Activated CD4-positive, alpha-beta T cell treated with anti-CD3 and anti-CD28 coated beads, Interleukin-2, Interleukin-4, amounts not matched to agents 100 ng/mL and 50 ng/mL, durations not matched to agents 16 hours and 8 hours (primary cell): Measurements from ENCODE around the gene KCNC1.

Source experiments
- DNase-seq: peaks from one replicate; pipeline ENCODE4 v3.0.0-alpha.2; 2020; ENCODE audit warnings: low spot score

The KCNC1 gene

DNA sequence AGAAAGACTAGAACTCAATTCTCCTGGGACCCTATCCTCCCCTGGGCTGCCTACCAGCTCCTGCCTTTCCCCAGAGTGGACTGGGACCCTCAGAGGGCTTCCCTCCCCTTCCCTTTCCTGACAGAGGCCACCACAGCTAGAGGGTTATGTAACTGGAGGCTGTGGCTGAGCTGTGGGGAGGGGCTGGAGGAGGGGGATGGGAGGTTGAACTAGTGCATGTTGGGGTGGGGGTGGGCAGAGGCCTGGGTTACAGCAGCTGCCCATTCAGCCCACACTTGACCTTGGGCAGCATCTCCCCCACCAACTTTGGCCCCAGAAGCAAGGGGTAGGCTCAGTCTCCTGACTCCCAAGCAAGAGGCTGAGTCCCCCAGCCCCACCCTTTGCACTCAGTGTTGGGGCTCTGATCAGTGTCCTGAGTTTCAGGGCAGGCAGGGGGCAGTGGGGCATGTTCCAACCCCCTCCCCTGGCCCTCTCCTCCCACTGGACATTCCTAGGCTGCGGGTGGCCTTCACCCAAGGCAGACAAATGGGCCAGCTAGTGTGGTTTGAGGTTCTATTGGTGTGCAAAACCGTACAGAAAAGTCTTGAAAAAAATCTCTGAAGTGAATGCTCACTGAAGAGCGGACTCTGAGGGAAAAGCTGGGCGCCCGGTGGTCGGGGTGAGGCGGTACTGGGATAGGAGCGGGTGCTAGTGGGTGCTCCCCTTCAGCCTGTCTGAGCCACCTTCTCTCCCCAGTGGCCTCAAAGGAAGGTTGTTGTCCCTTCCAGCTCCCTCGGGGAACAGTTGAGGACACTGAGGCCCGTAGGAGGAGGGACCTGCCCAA, 3.8 kb downstream of the KCNC1 start:
- no peak for DNase-seq

DNA sequence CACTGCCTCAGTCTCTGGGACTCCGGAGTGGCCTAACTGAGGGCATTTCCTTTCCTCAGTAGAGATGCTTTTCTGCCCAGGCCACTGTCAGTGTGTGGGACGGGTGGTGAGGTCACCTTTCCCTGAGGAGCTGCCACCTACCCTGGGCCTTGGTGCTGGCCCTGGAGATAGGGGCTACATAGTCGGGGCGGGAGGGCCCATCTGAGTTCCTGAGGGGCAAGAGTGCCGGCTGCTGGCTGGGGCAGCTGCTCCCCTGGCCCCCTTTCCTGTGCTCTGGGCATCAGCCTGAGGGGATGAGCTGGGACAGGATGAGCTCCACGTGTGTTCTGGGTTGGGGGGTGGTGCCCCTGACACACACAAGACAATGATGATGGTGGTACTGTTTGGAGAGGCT, 5.4 kb downstream of the KCNC1 start:
- no peak for DNase-seq

DNA sequence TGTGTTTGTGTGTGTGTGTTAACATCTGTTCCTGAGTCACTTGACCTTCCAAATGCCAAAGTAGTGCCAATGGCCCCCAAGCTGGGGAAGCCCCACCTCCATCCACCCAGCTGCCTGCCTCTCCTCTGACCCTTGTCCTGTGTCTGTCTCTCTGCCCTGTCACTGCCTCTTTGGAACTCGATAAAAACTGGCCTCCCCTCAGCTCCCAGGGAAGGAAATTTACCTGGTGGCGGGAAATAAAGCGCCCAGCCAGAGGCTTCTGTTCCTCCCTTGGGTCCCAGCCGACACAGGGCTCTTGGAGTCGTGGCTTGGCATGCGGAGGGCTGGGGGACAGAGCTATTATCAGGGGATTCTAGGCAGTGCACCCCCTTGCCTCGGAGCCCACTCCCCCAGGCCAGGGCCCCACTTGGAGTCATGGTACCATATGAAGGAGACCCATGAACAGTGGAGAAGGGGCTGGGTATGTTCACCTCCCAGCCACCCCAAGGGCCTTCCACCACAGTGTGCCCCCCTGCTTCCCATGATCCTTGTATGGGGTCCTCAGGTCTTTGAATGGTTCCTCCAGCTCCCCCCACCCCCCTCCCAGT, 6.2 kb downstream of the KCNC1 start:
- DNase-seq = no peak

DNA sequence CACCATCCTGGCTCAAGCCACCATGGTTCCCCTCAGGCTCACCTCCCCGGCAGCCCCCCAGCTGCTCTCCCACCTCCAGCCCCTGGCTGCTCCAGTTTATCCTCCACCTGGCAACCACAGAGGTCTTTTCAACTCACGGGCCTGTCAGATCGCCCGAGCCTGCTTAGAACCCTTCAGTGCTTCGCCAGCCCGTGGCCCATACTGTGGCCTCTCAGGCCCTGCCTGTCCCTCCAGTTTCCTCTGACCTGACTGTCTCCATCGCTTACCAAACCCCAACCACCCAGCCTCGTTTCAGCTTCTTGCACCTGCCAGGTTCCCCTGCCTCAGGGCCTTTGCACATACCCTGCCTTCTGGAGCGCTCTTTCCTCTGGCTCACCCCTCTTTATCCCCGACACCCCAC, 6.9 kb downstream of the KCNC1 start:
- no peak for DNase-seq

DNA sequence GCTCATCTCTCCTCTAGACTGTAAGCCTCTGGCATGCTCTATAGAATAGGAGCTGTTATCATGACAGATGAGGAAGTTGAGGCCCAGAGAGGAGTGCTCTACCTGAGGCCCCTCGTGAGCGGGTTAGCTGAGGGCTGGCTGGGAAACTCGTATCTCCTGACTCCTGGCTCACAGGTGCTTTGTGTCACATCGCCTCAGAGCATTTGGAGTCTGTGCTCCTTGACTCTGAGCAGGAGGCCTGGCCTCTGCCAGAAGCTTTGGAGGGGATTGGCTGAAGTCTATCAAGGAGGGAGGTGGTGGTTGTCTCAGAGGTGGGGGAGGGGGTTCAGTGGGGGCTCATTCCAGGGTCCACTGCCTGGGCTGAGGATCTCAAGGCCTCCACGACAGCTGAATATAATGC, 7.4 kb downstream of the KCNC1 start:
- no peak for DNase-seq

DNA sequence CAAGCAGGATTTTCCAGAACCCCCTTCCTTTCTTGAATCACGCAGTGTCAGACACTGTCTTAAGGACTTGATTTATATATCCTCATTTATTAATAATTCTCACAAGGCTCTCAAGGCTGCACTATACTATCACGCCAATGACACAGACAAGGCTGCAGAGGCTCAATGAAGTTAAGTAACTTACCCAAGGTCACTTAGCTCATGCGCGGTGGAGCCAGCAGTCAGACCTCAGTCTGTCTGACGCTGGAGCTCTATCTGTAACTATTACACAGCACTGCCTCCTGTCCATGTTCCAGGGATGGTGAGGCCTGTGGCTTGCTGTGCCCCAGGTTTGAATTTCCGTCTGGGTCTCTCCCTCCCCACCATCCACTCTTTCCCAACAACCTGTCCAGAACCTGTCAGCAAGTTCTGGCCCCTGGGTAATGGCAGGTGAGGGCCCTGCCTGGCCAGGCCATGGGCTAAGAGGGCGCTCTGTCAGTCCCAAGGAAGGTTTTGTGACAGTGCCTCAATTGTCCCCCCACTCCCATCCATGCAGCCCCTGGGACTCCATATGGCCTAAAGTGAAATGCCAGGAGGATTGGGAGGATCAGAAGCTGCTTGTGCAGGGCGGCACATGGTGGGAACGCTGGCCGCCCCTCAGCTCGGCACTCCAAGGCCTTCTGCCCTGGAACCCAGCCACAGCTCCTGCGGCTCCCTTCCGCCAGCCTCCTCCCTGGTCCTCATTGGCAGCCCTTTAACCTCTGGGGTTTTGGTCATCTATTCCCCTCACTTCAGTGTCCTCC, 8.6 kb downstream of the KCNC1 start:
- DNase-seq = no peak

DNA sequence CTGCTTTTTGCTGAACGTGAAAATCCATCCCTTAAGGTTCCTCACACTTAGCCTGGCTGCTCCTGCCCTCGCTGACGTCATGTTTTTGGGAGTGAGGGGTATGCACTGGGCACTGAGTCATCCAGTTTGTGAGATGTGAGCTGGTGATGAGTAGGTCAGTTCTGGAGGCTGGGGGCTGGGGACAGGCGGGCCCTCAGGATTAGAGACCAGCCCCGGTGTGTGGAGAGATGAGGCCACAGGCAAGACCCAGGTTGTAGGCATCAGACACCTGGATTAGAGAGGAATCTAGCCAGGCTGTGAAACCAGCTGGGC, 9.2 kb downstream of the KCNC1 start:
- no peak for DNase-seq

DNA sequence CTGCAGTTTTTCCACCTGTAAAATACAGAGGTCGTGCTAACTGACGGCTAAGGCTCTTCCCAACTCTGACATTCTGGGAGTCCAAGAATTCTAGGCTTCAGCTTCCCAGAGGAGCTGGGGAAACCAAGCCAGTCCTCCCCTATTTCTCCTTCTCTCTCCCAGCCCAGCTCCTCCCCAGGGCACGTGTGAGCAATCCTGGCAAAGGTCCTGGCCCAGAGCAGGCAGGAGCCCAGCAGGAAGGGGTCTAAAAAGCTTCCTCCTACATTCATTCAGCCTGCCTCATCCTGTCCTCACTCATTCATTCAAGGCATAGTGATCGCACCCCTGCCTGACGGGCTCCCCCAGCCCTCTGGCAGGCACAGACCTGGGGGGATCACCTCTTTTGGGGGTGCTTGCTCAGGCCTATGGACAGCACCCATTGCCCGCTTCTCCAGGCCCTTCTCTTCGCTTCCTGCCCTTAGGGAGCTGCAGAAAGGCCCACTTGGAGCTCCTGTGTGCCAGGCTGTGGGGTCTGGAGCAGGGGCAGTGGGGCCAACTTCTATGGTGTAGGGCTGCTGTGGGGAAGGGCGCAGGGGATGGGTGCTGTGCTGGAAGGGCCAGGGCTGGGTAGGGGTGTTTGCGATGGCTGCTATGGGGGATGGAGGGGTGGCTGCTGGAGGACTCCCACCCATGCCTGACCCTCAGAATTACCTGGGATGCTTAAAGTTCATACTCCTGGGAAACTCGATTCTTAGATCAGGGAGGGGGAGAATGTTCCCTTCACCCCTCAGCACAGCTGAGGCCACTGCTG, 9.8 kb downstream of the KCNC1 start:
- no peak for DNase-seq

DNA sequence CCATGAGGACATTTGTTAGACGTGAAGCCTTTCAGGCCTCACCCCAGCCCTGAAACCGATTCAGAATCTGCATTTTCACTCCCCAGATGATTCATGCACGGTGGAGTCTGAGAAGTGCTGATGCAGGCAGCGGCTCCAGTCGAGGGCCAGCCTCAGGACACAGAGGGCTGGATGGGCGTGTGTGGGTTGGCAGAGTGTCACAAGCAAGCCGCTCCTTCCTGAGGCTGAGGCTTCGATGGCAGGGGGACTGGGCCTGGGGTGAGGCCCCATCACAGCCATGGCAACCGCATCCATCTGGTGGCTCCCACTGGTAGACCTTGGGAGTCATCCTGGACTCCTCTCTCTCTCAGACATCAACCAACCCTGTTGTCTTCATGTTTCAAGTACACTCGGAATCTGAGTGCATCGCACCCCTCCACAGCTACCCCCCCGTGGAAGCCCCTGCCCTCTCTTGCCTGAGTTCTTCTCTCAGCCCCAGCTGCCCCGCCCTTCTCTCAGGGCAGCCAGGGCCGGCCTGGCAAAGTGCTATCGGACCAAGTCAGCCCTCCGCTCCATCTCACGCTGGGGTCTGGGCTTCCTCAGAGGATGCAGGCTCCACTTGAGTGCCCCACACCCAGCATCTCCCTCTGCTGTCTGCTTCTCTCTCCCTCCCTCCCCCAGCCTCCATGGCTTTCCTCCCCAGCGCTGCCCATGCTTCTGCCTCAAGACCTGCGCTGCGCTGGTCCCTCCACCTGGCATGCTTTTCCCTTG, 10.6 kb downstream of the KCNC1 start:
- no peak for DNase-seq

DNA sequence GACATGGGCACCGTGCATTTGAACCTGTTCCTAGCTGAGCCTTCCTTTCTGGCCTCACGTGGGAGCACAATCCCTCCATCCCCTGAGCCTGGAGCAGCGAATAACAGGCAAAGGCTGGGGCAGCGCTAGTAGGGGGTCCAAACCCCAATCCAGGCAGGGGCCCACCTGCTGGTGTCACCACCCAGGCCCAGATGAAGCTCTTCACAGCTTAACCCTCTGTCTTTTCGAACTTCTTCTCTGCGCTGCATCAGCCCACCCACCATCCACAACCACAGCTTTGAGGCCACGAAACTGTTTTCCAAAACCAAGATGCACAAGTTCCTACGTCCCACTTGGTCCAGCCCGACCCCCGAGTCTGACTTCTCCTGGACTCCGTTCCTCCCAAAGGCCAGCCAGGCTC, 11.5 kb downstream of the KCNC1 start:
- DNase-seq = no peak

DNA sequence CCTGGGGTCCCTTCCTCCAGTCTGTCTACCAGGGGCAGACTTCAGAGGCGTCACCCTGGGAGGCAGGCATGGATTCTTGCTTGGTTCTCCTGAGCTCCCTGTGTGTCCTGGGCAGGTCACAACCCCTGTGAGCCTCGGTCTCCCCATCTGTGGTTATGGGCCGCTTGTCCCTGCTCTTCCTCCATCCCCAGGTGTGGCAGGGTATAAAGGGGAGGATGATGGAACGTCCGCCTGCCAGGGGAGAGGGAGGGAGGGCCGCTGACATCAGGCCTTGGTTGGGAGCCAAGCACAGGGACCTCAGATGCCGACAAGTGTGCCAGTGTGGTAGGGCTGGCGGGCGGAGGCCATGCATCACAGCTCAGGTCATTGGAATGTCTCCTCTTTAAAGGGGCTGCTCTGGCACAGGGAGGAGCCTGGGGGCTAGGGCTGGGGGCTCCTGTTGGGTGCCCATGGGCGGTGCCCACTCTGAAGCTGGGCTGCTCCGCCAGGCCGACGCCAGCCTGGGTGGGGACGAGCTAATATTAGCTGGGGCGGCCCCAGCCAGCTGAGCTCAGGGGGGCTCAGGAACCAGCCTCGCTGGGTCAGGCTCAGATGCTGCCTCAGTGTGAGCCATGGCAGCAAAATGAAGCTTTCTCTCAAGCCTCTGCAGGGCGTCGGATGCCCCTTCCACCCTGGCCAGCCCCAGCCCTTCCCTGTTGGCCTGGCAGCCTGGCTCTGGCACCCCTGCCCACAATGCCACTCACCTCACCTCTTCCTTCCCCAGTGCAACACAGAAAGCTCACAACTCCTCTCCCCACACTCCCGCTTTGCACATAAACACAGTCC, 12.8 kb downstream of the KCNC1 start:
- DNase-seq = no peak

DNA sequence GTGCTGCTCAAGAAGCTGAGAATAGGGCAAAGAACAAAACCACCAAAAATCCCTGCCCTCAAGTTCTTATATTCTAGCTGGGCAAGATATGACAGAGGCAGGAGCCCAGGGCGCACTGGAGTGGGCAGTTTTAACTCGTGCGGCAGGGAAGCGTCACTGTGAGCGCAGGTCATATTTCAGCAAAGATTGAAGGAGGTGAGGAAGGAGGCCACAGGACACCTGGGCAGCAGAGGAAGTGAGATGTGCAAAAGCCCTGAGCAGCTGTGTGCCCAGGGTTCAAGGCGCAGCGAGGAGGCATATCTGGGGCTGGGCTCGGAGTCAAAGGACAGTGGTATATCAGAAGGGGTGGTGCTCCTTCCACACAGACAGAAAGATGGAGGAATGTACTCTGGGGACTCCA, 13.5 kb downstream of the KCNC1 start:
- no peak for DNase-seq

DNA sequence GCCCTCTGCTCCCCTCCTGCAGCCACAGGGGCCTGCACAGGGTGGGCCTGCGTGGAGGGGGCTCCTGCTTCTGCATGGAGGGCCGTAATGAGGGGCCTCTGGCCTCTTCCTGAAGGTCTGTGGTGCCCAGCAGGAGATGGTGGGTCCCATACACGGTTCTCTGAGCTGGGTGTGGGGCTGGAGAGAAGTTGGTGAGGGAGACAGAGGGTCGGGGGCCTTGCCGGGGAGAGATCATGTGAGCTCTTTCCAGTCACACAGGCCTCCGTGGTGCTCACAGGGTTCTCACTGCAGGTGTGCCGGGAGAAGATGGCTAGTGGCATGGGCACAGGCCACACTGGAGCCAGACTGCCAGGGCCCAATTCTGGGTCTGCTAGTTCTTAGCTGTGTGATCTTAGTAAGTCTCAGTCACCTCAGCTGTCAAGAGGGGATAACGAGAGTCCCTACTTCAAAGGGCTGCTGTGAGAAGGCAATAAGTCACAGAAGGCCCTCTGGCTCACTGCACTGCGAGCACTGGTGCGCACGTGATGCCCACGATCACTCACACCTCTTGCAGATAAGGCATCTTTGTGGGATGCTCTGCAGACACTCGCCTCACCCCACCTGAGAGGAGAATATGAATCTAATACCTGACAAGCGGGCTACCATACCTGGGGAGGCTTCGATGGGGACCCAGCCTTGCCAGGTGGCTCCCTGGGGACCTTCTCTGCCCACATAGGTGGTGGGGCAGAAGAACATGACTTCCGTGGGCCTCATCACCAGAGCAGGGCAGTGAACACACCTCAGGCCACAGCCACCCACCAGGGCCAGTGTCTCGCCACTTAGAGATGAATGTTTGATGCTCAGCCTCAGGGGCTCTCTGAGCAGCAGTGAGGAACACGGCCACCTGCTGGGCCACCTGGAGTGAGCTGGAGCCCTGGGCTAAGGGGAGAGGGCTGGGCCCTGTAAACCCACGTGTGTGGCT, 14.5 kb downstream of the KCNC1 start:
- no peak for DNase-seq

DNA sequence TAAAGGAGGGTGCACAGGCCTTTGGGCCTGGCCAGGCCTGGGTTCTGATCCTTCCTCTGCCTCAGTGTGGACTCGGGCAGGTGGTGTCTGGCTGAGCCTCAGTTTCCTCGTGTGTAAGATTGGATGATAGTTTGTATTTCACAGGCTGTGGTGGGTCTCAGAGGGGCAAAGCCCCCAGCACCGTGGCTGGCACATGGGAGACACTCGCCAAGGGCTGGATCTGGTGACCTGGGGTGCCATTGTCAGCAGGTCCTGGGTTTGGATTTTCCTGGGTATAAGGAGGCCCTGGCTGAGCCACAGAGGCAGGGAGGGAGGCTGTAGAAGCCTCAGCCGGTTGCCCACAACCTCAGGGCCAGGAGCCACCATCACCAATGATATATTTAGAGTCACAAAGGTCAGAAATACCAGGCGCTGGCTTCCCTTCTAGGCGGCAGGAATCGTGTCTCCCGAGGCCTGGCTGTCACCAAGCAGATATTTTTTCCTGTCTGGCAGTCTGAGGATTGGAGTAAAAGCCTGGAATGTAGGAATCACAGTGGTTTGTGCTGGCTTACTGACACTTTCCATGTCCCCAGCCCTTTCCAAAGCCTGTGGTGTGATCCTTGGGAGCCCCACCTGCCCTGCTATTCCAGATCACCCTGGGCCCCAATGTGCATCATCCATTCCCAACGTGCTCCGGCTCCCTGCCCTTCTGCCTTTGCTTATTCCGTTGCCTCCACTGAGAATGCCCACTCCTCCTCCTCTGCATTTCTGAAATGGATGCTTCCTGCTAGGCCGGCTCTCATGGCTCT, 15.6 kb downstream of the KCNC1 start:
- DNase-seq = no peak

DNA sequence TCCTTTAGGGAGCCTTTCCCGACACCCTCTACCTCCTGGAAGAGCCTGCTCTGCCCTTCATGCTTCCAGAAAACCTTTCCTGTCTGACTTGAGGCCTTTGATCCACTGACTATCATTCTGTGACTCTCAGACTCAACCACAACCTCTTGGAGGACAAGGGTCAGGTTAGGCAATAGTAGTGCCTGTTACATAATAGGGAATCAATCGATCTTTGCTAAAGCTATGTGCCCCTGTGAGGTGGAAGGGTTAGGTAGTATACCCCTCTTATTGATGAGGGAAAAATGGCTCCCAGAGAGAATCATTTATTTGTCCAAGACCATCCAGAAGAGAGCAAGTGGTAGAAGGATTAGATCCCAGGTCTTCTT, 16.2 kb downstream of the KCNC1 start:
- no peak for DNase-seq

DNA sequence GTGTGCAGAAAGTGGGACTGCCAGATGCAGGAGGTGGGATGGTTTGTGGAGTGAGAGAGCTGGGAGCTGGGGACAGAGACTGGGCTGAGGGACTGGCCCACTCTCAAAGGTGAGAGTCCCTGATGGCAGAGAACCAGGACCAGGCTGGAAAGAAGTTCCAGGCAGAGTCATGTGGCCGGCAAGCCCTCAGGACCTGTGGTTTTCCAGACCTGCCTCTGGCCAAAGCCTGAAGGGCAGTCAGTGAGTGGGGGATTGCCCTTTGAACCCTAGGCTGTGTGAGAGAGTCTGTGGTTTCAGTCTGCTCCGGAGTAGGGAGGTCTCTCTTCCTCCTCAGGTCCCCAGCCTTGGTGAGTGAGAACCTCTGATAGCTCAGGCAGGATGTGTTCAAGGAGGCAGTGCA, 17.0 kb downstream of the KCNC1 start:
- DNase-seq = no peak

DNA sequence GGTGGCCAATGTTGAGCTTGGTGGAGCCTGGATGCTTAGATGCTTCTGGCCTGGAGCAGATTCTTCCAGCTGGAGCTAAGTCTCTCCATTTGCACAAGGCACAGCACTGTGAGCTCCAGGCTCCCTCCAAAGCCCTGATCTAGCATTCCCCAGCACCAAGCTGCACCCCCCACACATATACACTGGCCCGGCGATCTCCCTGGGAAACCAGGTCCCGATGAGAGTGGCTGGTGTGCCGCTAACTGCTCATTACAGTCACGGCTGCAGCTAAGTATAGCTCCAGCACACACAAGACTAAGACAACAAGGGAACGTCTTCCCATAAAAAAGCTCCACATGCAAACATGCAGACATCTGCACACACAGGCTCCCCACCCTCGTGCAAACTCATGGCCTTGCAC, 17.6 kb downstream of the KCNC1 start:
- no peak for DNase-seq

DNA sequence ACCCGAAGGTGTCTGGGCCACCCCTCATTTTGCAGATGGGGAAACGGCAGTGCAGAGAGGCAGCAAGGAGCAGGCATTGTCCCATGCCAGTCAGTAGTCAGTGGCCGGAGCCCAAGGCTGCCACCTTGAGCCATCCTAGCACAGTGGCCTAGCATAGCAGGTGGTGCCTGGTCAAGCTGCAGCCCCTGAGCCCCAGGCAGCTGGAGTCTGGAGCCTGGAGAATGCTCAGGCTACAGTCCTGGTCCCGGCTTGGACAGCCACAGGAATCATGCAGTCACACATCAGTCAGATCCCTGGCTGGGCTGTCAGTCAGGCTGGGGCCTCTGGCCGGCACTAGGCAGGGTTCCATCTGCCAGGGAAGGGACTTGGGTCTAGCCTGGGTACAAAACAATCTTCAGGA, 18.6 kb downstream of the KCNC1 start:
- no peak for DNase-seq

DNA sequence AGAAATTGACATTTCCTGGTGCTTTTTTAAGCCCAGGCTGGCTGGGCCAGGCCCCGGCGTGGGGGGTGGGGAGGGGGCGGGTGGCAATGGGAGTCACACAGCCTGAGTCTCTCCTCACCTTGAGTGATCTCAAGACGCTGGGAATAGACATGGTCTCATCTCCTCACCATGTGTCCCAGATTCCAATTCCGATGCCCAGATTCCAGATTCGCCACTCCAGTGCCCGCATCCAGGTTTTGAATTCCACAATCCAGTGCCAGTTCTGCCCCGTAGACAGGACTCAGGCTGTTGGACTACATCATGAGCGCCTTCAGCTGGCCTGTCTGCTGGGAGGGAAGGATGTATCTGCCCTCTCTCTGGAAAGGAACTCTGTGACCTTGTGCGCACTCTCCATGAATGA, 19.1 kb downstream of the KCNC1 start:
- no peak for DNase-seq
